Lung (tissue), 12 donors: Measurements from ENCODE around the gene KRTAP22-1. TPM values are rescaled to one million over a fixed set of nuclear protein-coding genes. Genes with fewer than 3 reads are reported as not detected.

Experiments used
- ATAC-seq: fragments of 200-7000 bp; cut with Tn5 transposase; one replicate; pipeline ENCODE4 v1.9.1; 2020; ENCODE audit warnings: moderate number of reproducible peaks; ENCODE audit not compliant: insufficient read depth, low FRiP score
- DNase-seq, 3 donors: peaks; one replicate each; pipeline ENCODE4 v3.0.0-alpha.2; 2013 to 2017
- H3K27ac ChIP-seq, 2 donors: one replicate each; pipeline ENCODE4 v1.5.1; 2013; ENCODE audit warnings: mild to moderate bottlenecking in 2 of 2, moderate library complexity in 2 of 2, control low read depth in 1 of 2, inconsistent platforms in 1 of 2, low read depth in 1 of 2, low read length in 1 of 2
- H3K27me3 ChIP-seq, 3 donors: one replicate each; pipeline ENCODE4 v1.5.1; 2013; ENCODE audit warnings: low read length in 2 of 3; ENCODE audit not compliant: control insufficient read depth in 3 of 3, insufficient read depth in 3 of 3
- H3K36me3 ChIP-seq, 4 donors: one replicate each; pipeline ENCODE4 v1.5.1; 2013; ENCODE audit warnings: low read length in 4 of 4, mild to moderate bottlenecking in 1 of 4, moderate library complexity in 1 of 4; ENCODE audit not compliant: control insufficient read depth in 4 of 4, insufficient read depth in 4 of 4
- H3K4me1 ChIP-seq, 5 donors: one replicate each; pipeline ENCODE4 v1.5.1; 2013; ENCODE audit warnings: low read length in 5 of 5, mild to moderate bottlenecking in 2 of 5, moderate library complexity in 1 of 5; ENCODE audit not compliant: control insufficient read depth in 5 of 5, insufficient read depth in 5 of 5
- H3K4me3 ChIP-seq: one replicate; pipeline ENCODE4 v1.5.1; 2013; ENCODE audit warnings: mild to moderate bottlenecking, control low read depth, moderate library complexity
- H3K9ac ChIP-seq, 2 donors: one replicate each; pipeline ENCODE4 v1.5.1; 2013; ENCODE audit warnings: low read length in 2 of 2, control low read depth in 1 of 2; ENCODE audit not compliant: insufficient read depth in 1 of 2
- H3K9me3 ChIP-seq, 4 donors: one replicate each; pipeline ENCODE4 v1.5.1; 2013; ENCODE audit warnings: low read length in 3 of 4, mild to moderate bottlenecking in 1 of 4, moderate library complexity in 1 of 4; ENCODE audit not compliant: control insufficient read depth in 4 of 4, insufficient read depth in 3 of 4
- WGBS, 2 donors: extraction: QIAGEN DNeasy Blood & Tissue Kit; methylation state at CpG; one replicate each; pipeline ENCODE4 v1.1.7; 2013; 5-methylcytosine and 5-hydroxymethylcytosine counted together
- polyA plus RNA-seq, 2 donors: library from polyadenylated mRNA; stranded (reverse); fragments of 200-250 nt; gene quantifications; one replicate each; pipeline ENCODE4 v1.2.1, GENCODE V29; 2013
- total RNA-seq, 2 donors: library from RNA; depleted of rRNA in 1 of 2; stranded (reverse); fragments of >200 nt in 1 of 2; gene quantifications; one replicate each; pipeline ENCODE4 v1.2.1, GENCODE V29; 2014 to 2021
- TF ChIP-seq, protein P1 (sequence below): IDR thresholded peaks from 2 replicates; pipeline ENCODE4 v1.5.1; 2012; ENCODE audit warnings: mild to moderate bottlenecking; ENCODE audit errors: control extremely low read depth, extremely low read depth
- donor health status: control.
- donor health status: control.
- donor health status: Bipolar disorder and iron deficiency.
- donor health status: healthy.
- donor health status: DM: yes; HTN: yes; CAD: no.

The KRTAP22-1 gene
- total and polyA plus RNA-seq, 4 donors, result not detected

DNA sequence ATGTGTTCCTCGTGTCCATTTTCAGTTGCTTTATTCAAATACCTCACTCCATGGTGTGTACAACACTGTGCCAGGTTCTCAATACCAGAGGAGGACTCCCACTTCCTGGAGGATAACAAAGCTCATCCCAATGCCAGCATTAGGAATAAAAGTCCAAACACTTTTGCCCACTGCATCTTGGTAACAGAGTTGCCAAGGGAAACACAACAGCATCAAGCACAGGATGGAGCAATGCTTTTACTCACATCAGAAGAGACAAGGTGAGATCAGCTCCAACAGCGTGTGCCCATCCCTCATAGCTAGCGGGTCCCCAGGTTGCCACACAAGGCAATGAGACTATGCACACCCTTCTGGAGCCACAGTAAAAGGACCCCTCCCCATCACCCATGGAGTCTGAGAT, 22.5 kb downstream of the KRTAP22-1 start:
- no peak overlapping the region for H3K9ac ChIP-seq
- H3K9me3 ChIP-seq, result peaks cover 0 to 12% (median 2%) of the 10 kb centered on the region in 4 donors
- no peaks in the 10 kb centered on the region for H3K27me3 ChIP-seq
- TF ChIP-seq, protein P1, sequence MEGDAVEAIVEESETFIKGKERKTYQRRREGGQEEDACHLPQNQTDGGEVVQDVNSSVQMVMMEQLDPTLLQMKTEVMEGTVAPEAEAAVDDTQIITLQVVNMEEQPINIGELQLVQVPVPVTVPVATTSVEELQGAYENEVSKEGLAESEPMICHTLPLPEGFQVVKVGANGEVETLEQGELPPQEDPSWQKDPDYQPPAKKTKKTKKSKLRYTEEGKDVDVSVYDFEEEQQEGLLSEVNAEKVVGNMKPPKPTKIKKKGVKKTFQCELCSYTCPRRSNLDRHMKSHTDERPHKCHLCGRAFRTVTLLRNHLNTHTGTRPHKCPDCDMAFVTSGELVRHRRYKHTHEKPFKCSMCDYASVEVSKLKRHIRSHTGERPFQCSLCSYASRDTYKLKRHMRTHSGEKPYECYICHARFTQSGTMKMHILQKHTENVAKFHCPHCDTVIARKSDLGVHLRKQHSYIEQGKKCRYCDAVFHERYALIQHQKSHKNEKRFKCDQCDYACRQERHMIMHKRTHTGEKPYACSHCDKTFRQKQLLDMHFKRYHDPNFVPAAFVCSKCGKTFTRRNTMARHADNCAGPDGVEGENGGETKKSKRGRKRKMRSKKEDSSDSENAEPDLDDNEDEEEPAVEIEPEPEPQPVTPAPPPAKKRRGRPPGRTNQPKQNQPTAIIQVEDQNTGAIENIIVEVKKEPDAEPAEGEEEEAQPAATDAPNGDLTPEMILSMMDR, result no peak
- 88 to 90% methylated on average over 3 of the region's 3 CpGs for WGBS, 2 donors
- DNase-seq (no peak), ATAC-seq (no peak)
- H3K4me1 ChIP-seq, result no peaks in the 10 kb centered on the region
- H3K36me3 ChIP-seq, result no peaks in the 10 kb centered on the region
- no peak overlapping the region for H3K27ac ChIP-seq
- no peak overlapping the region for H3K4me3 ChIP-seq

DNA sequence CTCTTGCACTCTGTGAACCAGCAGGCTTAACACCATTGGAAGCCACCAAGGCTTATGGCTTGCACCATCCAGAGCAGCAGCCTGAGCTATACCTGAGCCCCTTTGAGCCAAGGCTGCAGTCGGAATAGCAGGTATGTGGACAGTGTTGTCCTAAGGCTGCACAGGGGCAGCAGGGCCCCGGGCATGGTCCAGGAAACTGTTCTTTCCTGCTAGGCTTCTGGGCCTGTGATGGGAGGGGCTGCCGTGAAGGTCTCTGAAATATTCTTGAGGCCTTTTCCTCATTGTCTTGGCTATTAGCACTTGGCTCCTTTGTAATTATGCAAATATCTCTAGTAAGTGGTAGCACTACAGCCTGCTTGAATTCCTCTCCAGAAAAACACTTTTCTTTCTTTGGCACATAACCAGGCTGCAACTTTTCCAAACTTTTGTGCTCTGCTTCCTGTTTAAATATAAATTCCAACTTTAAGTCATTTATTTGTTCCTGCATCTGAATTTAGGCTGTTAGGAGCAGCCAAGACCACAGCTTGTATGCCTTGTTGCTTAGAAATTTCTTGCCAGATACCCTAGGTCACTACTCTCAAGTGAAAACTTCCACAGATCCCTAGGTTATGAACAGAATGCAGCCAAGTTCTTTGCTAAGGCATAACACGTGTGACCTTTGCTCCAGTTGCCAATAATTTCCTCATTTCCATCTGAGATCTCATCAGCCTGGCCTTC, 24.7 kb downstream of the KRTAP22-1 start:
- no peaks in the 10 kb centered on the region for H3K36me3 ChIP-seq
- H3K27me3 ChIP-seq, result no peaks in the 10 kb centered on the region
- H3K9ac ChIP-seq, result no peak overlapping the region
- peaks cover 0 to 12% (median 2%) of the 10 kb centered on the region in 4 donors for H3K9me3 ChIP-seq
- no peak for ATAC-seq
- no peaks in the 10 kb centered on the region for H3K4me1 ChIP-seq
- H3K27ac ChIP-seq, result no peak overlapping the region
- TF ChIP-seq, protein P1, result no peak
- no peak for DNase-seq
- no peak overlapping the region for H3K4me3 ChIP-seq
- WGBS, 2 donors, result 50 to 68% methylated on average over 4 of the region's 4 CpGs

DNA sequence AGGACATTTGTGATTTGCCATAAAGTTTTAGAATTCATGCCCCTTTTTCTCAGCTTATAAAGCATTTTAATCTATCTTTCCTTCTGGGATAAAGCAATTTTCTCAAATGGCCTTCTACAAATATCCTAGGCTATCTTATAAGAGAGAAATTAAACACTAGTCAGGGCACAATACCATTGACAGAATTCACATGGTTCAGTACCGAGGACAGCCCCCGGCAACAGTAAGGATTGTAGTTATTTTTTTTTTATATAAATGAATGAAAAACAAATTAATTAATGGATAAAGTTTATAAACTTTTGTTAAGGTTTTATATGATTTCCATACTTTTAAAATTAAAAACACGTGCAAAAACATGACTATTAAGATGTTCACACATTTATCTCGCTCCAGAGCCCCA, 27.2 kb downstream of the KRTAP22-1 start:
- no peaks in the 10 kb centered on the region for H3K36me3 ChIP-seq
- no peak overlapping the region for H3K4me3 ChIP-seq
- H3K9ac ChIP-seq, result no peak overlapping the region
- H3K27me3 ChIP-seq, result no peaks in the 10 kb centered on the region
- H3K4me1 ChIP-seq, result no peaks in the 10 kb centered on the region
- ATAC-seq (no peak), DNase-seq (no peak)
- TF ChIP-seq, protein P1, result no peak
- no peak overlapping the region for H3K27ac ChIP-seq
- WGBS, 2 donors, result 75 to 82% methylated on average over 4 of the region's 4 CpGs
- peaks cover 0 to 12% (median 2%) of the 10 kb centered on the region in 4 donors for H3K9me3 ChIP-seq

DNA sequence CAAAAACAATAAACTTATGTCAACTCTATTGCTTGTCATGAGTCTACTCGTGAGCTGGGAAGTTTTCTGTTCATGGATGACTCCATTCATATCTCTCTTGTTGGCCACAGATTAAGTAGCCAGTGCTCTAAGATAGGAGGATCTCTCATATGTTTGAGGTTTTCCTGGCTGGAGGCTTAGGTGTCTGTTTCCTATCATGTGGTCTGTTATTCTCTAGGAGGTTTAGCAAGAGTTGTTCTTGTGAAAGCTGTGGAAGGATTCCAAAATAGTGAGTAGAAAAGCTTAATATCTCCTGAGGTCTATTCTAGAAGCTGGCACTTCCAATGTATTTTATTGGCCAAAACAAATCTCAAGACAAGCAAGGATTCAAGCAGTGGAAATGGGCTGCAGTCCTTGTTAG, 28.3 kb downstream of the KRTAP22-1 start:
- WGBS, 2 donors, result 62 to 75% methylated on average over 1 of the region's 1 CpG
- H3K4me1 ChIP-seq, result no peaks in the 10 kb centered on the region
- no peaks in the 10 kb centered on the region for H3K36me3 ChIP-seq
- ATAC-seq, result no peak
- H3K27me3 ChIP-seq, result no peaks in the 10 kb centered on the region
- H3K4me3 ChIP-seq, result no peak overlapping the region
- H3K9me3 ChIP-seq, result peaks cover 0 to 7% (median 2%) of the 10 kb centered on the region in 4 donors
- DNase-seq, result no peak
- no peak overlapping the region for H3K9ac ChIP-seq
- H3K27ac ChIP-seq, result no peak overlapping the region
- TF ChIP-seq, protein P1, result no peak
